IMR-90 (cell line): ENCODE measurements around the gene COX19. TPM values are rescaled to one million over a fixed set of nuclear protein-coding genes. Genes with fewer than 3 reads are reported as not detected.

ENCODE experiments used
- ATAC-seq: fragments of 200-7000 bp; cut with Tn5 transposase; 2 replicates; pipeline ENCODE4 v1.9.1; 2020; ENCODE audit warnings: low read depth, mild to moderate bottlenecking, moderate library complexity
- BruUV-seq: library from RNA; stranded (reverse); fragments of 400-500 nt; replicated peaks from 2 replicates; lab custom pipeline; 2021; lab: Mats Ljungman, UMichigan
- CTCF ChIA-PET: fragments of 300-600 bp; formaldehyde crosslinking; extraction: SDS; loops from one replicate; lab custom pipeline; 2021; ENCODE audit warnings: antibody characterized with exemption; lab: Yijun Ruan, JAX
- POLR2A ChIA-PET: fragments of 300-600 bp; sonication (Branson Sonifier 250); formaldehyde crosslinking; loops from one replicate; lab custom pipeline; 2022; ENCODE audit warnings: antibody characterized with exemption; ENCODE audit not compliant: unreplicated experiment; lab: Charles Lee
- DNase-seq: peaks from one replicate; pipeline ENCODE4 v3.0.0; 2013
- H2AFZ ChIP-seq: replicated peaks from 2 replicates; pipeline ENCODE3; 2013; ENCODE audit warnings: low read length, mild to moderate bottlenecking; ENCODE audit not compliant: poor library complexity
- H2AK5ac ChIP-seq: 2 replicates; pipeline ENCODE4 v1.6.1; 2013; ENCODE audit warnings: low read depth, low read length, inconsistent platforms
- H2AK9ac ChIP-seq: replicated peaks from 2 replicates; pipeline ENCODE3; 2013; ENCODE audit warnings: mild to moderate bottlenecking, low read depth, low read length, moderate library complexity; ENCODE audit not compliant: poor library complexity
- H2BK120ac ChIP-seq: 2 replicates; pipeline ENCODE4 v1.6.1; 2013; ENCODE audit warnings: low read depth, low read length, inconsistent platforms
- H2BK15ac ChIP-seq: 3 replicates; pipeline ENCODE4 v1.6.1; 2013; ENCODE audit warnings: low read depth, low read length, inconsistent platforms
- H2BK20ac ChIP-seq: 2 replicates; pipeline ENCODE4 v1.6.1; 2013; ENCODE audit warnings: low read depth, mild to moderate bottlenecking, inconsistent platforms, low read length, moderate library complexity
- H2BK5ac ChIP-seq: 2 replicates; pipeline ENCODE4 v1.6.1; 2013; ENCODE audit warnings: mild to moderate bottlenecking, low read depth, low read length, inconsistent platforms; ENCODE audit not compliant: poor library complexity, severe bottlenecking
- H3K14ac ChIP-seq: replicated peaks from 2 replicates; pipeline ENCODE4 v1.6.1; 2013; ENCODE audit warnings: low read depth, low read length, inconsistent platforms
- H3K18ac ChIP-seq: 2 replicates; pipeline ENCODE4 v1.6.1; 2013; ENCODE audit warnings: low read depth, low read length, control low read depth
- H3K23ac ChIP-seq: 2 replicates; pipeline ENCODE4 v1.6.1; 2013; ENCODE audit warnings: low read depth, low read length, inconsistent platforms
- H3K27ac ChIP-seq: 2 replicates; pipeline ENCODE4 v1.5.1; 2013; ENCODE audit warnings: mild to moderate bottlenecking, control low read depth, low read length; ENCODE audit not compliant: insufficient read depth
- H3K27me3 ChIP-seq: 2 replicates; pipeline ENCODE4 v1.6.1; 2013; ENCODE audit warnings: low read length; ENCODE audit not compliant: control insufficient read depth, insufficient read depth
- H3K36me3 ChIP-seq: 2 replicates; pipeline ENCODE4 v1.6.1; 2013; ENCODE audit warnings: low read length, mixed read lengths; ENCODE audit not compliant: control insufficient read depth, insufficient read depth
- H3K4ac ChIP-seq: 2 replicates; pipeline ENCODE4 v1.6.1; 2013; ENCODE audit warnings: low read depth, low read length, inconsistent platforms
- H3K4me1 ChIP-seq: 2 replicates; pipeline ENCODE4 v1.6.1; 2013; ENCODE audit warnings: low read length, mixed read lengths; ENCODE audit not compliant: control insufficient read depth, insufficient read depth
- H3K4me2 ChIP-seq: 2 replicates; pipeline ENCODE4 v1.6.1; 2013; ENCODE audit warnings: low read depth, mild to moderate bottlenecking, control low read depth, low read length, moderate library complexity
- H3K4me3 ChIP-seq: 2 replicates; pipeline ENCODE4 v1.5.1; 2013; ENCODE audit warnings: low read depth, mild to moderate bottlenecking, control low read depth, low read length, moderate library complexity; ENCODE audit not compliant: insufficient read depth
- H3K56ac ChIP-seq: 2 replicates; pipeline ENCODE4 v1.6.1; 2013; ENCODE audit warnings: low read length, inconsistent platforms; ENCODE audit not compliant: insufficient read depth; ENCODE audit errors: extremely low read depth
- H3K79me1 ChIP-seq, 2 experiments: 2 replicates each; pipeline ENCODE4 v1.6.1; 2013; ENCODE audit warnings: low read length in 2 of 2, inconsistent platforms in 1 of 2, low read depth in 1 of 2
- H3K9ac ChIP-seq: 2 replicates; pipeline ENCODE4 v1.6.1; 2013; ENCODE audit warnings: low read depth, low read length, control low read depth
- H3K9me1 ChIP-seq: 2 replicates; pipeline ENCODE4 v1.6.1; 2013; ENCODE audit warnings: low read length, inconsistent platforms; ENCODE audit not compliant: insufficient read depth
- H3K9me3 ChIP-seq: 2 replicates; pipeline ENCODE4 v1.6.1; 2013; ENCODE audit warnings: low read length; ENCODE audit not compliant: control insufficient read depth, insufficient read depth
- H4K20me1 ChIP-seq: 2 replicates; pipeline ENCODE4 v1.6.1; 2013; ENCODE audit warnings: low read length, inconsistent platforms; ENCODE audit not compliant: insufficient read depth
- H4K5ac ChIP-seq: 2 replicates; pipeline ENCODE4 v1.6.1; 2013; ENCODE audit warnings: mild to moderate bottlenecking, low read depth, low read length, control low read depth
- H4K8ac ChIP-seq, 2 experiments: 2 replicates each; pipeline ENCODE4 v1.6.1; 2013; ENCODE audit warnings: low read depth in 2 of 2, low read length in 2 of 2, control low read depth in 1 of 2, inconsistent platforms in 1 of 2
- H4K91ac ChIP-seq: 2 replicates; pipeline ENCODE4 v1.6.1; 2013; ENCODE audit warnings: low read depth, low read length, inconsistent platforms; ENCODE audit not compliant: insufficient read depth
- CEBPB ChIP-seq: IDR thresholded peaks from 2 replicates; pipeline ENCODE4 v1.6.1; 2012; ENCODE audit warnings: low read depth, low read length, improper control_type of control experiment
- MAZ ChIP-seq: IDR thresholded peaks from 2 replicates; pipeline ENCODE4 v1.6.1; 2012; ENCODE audit warnings: low read depth, mild to moderate bottlenecking, low read length, improper control_type of control experiment, moderate library complexity, borderline replicate concordance
- POLR2A ChIP-seq: IDR thresholded peaks from 2 replicates; pipeline ENCODE4 v1.6.1; 2012; ENCODE audit warnings: mild to moderate bottlenecking, low read depth, low read length
- RAD21 ChIP-seq: IDR thresholded peaks from 2 replicates; pipeline ENCODE4 v1.6.1; 2012; ENCODE audit warnings: low read length, improper control_type of control experiment
- RCOR1 ChIP-seq: IDR thresholded peaks from 2 replicates; pipeline ENCODE4 v1.6.1; 2012; ENCODE audit warnings: mild to moderate bottlenecking, low read length, improper control_type of control experiment; ENCODE audit not compliant: insufficient replicate concordance
- USF2 ChIP-seq: fragments of 150-350 bp; IDR thresholded peaks from 2 replicates; pipeline ENCODE4 v1.6.1; 2017; ENCODE audit warnings: mild to moderate bottlenecking, antibody characterized with exemption, low read length, low read depth
- WGBS, 2 experiments: methylation state at CpG; one replicate each; pipeline versions ENCODE4 v1.1.5 to v1.1.7; 2013; ENCODE audit warnings: missing lambda C conversion rate in 2 of 2; ENCODE audit not compliant: insufficient read length in 1 of 2; ENCODE audit errors: extremely low coverage in 2 of 2; 5-methylcytosine and 5-hydroxymethylcytosine counted together
- dilution Hi-C: fragments of 300-500 bp; cut with HindIII; formaldehyde crosslinking; loops from one replicate; pipeline ENCODE4 v1.14.3; 2018; ENCODE audit warnings: low sequenced_read_pairs; ENCODE audit not compliant: unreplicated experiment
- in situ Hi-C: fragments of 300-500 bp; cut with MboI; formaldehyde crosslinking; loops from 3 replicates; pipeline ENCODE4 v1.14.3; 2019; ENCODE audit warnings: low sequenced_read_pairs, inconsistent platforms, mixed read lengths
- intact Hi-C: fragments of 100-400 bp; cut with micrococcal nuclease; formaldehyde crosslinking; loops from 2 replicates; pipeline ENCODE4 v1.10.0; 2022
- polyA plus RNA-seq, 3 experiments: library from polyadenylated mRNA; depleted of rRNA; stranded (reverse); fragments of >200 nt; gene quantifications; 2 replicates each; pipeline ENCODE4 v1.2.3, GENCODE V29; 2012; ENCODE audit warnings: low replicate concordance in 1 of 3
- total RNA-seq: library from RNA; depleted of rRNA; stranded (reverse); fragments of >200 nt; gene quantifications from 2 replicates; pipeline ENCODE4 v1.2.3, GENCODE V29; 2012
- TF ChIP-seq, protein P1 (sequence below): conservative IDR thresholded peaks from 2 replicates; pipeline ENCODE4 v1.5.1; 2012; ENCODE audit warnings: mild to moderate bottlenecking, low read depth, low read length, improper control_type of control experiment

COX19 gene
- total and polyA plus RNA-seq, 2 of the 4 experiments (the other 2 are of a cell fraction), result 3.9 to 7.3 TPM

DNA sequence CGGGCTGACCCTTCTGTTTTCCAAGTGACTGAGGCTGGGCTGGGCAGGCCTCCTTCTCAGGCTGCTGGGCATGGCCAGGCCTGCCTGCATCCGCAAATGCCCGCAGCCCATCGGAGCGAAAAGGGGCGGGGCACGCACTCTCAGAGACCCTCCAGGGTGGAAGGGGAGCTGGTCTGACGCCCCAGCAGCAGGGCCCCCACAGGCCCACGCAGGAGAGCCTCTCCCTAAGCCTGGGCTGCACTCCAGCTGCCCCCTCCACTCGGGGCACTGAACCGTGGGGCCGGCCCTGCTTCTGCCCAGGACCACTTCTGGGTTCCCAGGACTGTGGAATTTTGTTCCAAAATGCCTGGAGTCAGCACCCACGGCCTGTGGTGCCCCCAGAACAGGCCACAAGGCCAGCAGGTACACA, 30.2 kb downstream of the COX19 start:
- H3K56ac ChIP-seq, result no peak overlapping the region
- ATAC-seq (no peak), DNase-seq (no peak)
- no peaks in the 10 kb centered on the region for H3K79me1 ChIP-seq
- no peak overlapping the region for H2AK5ac ChIP-seq
- H3K4me2 ChIP-seq, result no peak overlapping the region
- no peaks in the 10 kb centered on the region for H3K9me1 ChIP-seq
- H3K9ac ChIP-seq, result no peak overlapping the region
- no peak overlapping the region for H4K8ac ChIP-seq
- H4K5ac ChIP-seq, result no peak overlapping the region
- no TSS peak for BruUV-seq
- H4K91ac ChIP-seq, result no peak overlapping the region
- H2BK20ac ChIP-seq, result no peak overlapping the region
- no peaks in the 10 kb centered on the region for H3K9me3 ChIP-seq
- no peak overlapping the region for H3K4ac ChIP-seq
- no peak overlapping the region for H2AK9ac ChIP-seq
- WGBS, 2 experiments, result 83% methylated on average over 8 of the region's 13 CpGs; no CpG with 5 or more reads in 1 of the 2 experiments
- no peaks in the 10 kb centered on the region for H3K4me1 ChIP-seq
- H3K23ac ChIP-seq, result no peak overlapping the region
- no peak overlapping the region for H2BK5ac ChIP-seq
- H2BK120ac ChIP-seq, result no peak overlapping the region
- no peak overlapping the region for H2BK15ac ChIP-seq
- no peak overlapping the region for H2AFZ ChIP-seq
- intact Hi-C loops, result no loop called here
- H3K27me3 ChIP-seq, result peaks cover 6% of the 10 kb centered on the region
- TF ChIP-seq POLR2A (no peak), RCOR1 (no peak), USF2 (no peak), MAZ (no peak), RAD21 (no peak), CEBPB (no peak)
- TF ChIP-seq, protein P1, sequence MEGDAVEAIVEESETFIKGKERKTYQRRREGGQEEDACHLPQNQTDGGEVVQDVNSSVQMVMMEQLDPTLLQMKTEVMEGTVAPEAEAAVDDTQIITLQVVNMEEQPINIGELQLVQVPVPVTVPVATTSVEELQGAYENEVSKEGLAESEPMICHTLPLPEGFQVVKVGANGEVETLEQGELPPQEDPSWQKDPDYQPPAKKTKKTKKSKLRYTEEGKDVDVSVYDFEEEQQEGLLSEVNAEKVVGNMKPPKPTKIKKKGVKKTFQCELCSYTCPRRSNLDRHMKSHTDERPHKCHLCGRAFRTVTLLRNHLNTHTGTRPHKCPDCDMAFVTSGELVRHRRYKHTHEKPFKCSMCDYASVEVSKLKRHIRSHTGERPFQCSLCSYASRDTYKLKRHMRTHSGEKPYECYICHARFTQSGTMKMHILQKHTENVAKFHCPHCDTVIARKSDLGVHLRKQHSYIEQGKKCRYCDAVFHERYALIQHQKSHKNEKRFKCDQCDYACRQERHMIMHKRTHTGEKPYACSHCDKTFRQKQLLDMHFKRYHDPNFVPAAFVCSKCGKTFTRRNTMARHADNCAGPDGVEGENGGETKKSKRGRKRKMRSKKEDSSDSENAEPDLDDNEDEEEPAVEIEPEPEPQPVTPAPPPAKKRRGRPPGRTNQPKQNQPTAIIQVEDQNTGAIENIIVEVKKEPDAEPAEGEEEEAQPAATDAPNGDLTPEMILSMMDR, result no peak
- H3K14ac ChIP-seq, result no peak overlapping the region
- no peak overlapping the region for H3K18ac ChIP-seq
- no peaks in the 10 kb centered on the region for H3K36me3 ChIP-seq
- POLR2A ChIA-PET, result no interaction called here
- CTCF ChIA-PET, result no interaction called here
- in situ Hi-C loops, result no loop called here
- no peak overlapping the region for H3K4me3 ChIP-seq
- no peak overlapping the region for H3K27ac ChIP-seq
- dilution Hi-C loops, result no loop called here
- no peaks in the 10 kb centered on the region for H4K20me1 ChIP-seq
